GM19467 (cell line): Measurements from ENCODE around the gene ACR.
"Not testable (repeated sequence)": the region's sequence is repeated elsewhere in the genome, so short reads cannot be mapped to it uniquely, and the experiment has no call there.

Source experiments
- ATAC-seq: cut with Tn5 transposase; IDR thresholded peaks from one replicate; pipeline ENCODE4 v1.9.1; 2021; ENCODE audit warnings: mild to moderate bottlenecking, moderate library complexity; ENCODE audit not compliant: unreplicated experiment

Gene ACR

DNA sequence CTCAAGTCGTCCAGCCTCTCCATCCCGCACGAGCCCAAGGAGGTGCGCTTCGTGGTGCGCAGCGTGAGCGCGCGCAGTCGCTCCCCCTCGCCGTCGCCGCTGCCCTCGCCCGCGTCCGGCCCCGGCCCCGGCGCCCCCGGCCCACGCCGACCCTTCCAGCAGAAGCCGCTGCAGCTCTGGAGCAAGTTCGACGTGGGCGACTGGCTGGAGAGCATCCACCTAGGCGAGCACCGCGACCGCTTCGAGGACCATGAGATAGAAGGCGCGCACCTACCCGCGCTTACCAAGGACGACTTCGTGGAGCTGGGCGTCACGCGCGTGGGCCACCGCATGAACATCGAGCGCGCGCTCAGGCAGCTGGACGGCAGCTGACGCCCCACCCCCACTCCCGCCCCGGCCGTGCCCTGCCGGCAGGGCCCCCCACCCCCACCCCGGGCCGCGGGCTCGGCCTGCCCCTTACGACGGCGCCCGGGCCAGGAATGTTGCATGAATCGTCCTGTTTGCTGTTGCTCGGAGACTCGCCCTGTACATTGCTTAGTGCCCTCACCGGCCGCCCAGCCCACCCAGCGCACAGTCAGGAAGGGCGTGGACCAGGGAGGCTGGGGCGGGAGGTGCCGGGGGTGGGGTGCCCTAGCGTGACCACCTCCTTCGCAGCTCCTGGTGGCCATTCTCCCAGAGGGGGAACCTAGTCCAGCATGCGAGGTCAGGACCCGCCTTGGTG lies 6.9 kb upstream of the ACR start:
- no peak for ATAC-seq

DNA sequence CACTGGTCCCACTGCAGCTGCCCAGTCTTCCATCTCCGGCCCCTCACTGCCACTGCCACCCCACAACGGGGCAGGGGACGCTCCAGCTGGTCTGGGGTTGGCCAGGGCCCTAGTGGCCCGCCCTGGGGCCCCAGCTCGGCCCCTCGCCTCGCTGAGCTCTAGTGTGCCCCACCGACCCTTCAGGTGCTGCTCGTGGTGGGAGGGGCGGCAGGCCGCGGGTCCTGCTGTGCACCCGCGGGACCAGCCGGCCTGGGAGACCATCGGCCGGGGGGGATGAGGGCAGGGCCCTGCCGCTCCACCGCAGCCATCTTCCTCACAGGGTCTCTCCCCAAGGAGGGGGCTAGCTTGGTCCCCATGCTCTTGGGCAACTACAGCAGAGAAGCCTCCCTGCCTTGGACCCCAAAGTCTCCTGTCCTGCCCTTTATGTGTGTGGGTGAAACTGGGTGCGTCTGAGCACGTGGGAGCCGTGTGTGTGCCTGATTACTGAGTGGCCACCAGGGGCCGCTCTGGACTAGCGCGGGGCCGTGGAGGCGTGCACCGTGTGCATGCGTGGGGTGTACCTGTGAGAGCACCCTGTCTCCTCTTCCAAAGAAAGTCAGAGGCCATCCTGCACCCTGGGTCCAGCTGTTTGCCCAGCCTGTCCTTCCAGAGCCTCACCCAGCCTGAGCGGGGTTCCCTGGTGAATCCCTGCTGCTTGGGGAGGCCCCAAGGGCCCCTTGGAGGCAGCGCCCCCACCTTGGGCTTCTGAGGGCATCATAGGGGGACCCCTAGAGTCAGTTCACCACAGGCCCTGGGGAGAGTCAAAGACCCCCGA lies 6.0 kb upstream of the ACR start:
- no peak for ATAC-seq

DNA sequence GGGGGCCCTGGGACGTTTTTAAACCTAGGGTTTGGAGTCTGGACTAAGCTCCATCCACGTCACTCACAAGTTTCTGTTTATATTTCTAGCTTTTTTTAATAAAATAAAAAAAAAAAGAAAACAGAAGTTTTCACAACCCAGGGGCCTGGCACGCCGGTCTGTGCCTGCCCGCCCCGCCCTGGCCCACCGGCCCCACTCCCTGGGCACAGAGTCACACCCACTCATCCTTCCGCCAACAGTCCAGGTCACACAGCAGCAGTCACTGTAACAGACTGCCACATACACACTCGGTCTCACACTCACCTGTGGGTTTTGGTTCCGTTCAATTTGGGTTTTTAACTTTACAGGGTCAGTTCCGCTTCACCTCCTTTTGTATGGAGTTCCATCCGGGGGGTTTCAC lies 5.3 kb upstream of the ACR start:
- no peak for ATAC-seq

GRCh38 chr22:50733521-50734342 lies 4.3 kb upstream of the ACR start:
- ATAC-seq = no peak

DNA sequence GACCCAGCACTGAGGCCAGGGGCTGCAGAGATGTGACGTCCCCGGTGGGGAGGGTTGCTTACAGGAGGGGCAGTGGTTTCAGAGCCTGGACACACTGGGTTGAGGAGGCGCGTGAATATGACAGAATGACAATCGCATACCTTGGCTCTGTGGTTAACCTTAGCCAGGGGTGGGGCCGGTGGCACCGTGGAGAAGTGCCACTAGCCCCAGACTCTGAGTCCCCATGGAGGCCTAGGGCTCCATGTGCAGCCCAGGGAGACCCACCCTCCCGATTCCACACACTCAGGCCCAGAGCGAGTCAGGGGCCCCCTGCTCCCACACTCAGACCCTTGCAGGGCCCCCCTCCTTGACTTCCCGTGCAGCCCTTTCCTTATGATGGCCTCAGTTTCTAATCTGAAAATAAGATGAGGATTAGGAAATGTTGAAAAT lies 3.6 kb upstream of the ACR start:
- ATAC-seq = no peak

- ATAC-seq = no peak
These were observed 2.8 kb upstream of the ACR start for GRCh38 chr22:50734986-50735738.

DNA sequence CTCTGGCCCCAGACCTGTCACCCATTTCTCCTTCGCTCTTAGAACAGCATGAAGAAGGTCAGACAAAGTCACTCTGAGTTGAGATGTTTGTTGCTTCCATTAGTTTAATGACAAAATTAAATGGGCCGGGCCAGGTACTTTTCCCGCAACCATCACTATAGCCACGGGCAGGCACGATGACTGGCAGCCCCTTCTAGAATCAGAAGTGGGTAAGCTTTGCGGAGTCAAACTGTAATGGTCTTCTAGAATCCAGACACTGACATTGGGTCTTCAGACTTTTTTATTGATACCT lies 2.3 kb upstream of the ACR start:
- no peak for ATAC-seq

DNA sequence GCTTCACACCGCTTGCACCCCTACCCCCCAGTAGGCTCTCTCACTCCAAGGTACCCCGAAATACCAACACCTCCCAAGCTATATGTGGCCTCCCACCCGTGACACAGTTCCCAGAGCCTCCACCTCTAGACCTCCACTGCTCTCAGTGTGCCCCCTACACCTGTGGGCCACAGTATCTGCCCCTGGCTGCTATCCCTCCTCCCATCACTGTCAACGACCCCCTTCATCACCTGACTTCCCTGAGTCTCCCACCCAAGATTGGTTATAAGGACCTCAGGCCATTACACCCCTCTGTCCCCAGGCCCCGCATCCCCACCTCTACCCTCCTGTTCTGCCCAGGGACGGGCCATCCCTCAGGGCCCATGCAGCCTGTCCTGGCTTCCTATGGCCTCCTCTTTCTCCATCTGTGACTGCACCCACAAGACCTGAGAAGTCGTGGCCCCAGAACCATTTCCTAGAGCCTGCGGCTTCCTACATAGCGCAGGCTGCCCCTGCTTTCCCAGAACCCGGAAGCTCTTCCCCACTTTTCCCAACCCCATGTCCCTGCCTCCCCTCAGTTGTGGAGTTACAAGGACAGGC lies 734 bp downstream of the ACR start:
- no peak for ATAC-seq

- no peak for ATAC-seq
These were observed 1.3 kb downstream of the ACR start for GRCh38 chr22:50739279-50739691.

GRCh38 chr22:50739894-50740293 lies 1.9 kb downstream of the ACR start:
- no peak for ATAC-seq

- ATAC-seq = not testable (repeated sequence)
These were observed 2.7 kb downstream of the ACR start for GRCh38 chr22:50740714-50741113.

- not testable (repeated sequence) for ATAC-seq
These were observed 6.4 kb downstream of the ACR start for GRCh38 chr22:50744424-50744823.

DNA sequence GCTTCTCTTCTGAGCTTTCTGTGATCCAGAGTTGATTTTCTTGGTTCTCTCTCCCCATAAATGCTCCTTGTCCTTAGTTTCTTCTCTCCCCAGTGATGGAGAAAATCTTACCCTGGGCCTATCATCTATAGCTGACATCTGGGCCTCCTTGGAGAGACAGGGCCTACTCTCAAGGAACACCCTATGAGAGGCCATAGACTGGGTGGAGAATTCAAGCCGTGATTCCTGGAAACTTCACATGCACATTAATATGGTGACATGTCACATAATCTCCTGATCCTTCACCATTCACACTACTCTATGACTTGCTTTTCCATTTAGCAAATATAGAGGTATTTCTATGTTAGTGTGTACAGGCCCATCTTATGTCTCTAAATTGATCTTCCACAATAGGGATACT lies 9.5 kb downstream of the ACR start:
- ATAC-seq = not testable (repeated sequence)

DNA sequence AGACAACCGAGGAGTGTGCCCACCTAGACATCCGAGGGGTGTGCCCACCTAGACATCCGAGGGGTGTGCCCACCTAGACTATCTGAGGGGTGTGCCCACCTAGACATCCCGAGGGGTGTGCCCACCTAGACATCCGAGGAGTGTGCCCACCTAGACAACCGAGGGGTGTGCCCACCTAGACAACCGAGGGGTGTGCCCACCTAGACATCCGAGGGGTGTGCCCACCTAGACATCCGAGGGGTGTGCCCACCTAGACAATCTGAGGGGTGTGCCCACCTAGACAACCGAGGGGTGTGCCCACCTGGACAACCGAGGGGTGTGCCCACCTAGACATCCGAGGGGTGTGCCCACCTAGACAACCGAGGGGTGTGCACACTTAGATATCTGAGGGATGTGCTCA lies 10.6 kb downstream of the ACR start:
- ATAC-seq = not testable (repeated sequence)

DNA sequence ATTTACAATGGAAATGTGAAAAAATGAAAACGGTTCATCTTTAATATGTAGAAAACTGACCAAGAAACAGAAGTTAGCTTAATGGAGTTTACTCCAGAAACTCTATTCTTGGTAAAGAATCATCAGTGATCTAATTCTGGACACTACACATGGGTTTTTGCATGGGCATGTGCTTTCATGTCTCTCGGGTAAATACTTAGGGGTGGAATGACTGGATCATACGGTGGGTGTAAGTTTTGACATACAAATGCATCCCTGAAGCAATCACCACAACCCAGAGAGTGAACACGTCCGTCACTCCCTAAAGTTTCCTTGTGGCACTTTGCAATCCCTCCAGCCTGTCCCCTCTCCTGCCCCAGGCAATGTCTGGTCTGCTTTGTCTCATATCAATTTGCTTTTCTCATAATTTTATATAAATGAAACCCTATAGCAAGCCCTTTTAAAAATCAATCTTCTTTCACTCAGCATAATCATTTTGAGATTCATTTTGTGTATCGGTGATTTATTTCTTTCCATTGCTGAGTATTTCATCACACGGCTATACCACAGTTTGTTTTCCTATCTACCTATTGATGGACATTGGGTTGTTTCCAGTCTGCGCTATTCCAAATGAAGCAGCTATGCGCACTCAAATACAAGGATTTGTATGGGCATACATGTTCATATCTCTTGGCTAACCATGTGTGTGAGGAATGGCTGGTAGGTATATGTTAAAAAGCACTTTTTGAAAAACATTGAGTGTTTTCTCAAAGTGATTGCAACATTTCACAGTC lies 11.5 kb downstream of the ACR start:
- ATAC-seq = not testable (repeated sequence)

GRCh38 chr22:50755251-50755650 lies 17.2 kb downstream of the ACR start:
- not testable (repeated sequence) for ATAC-seq

- not testable (repeated sequence) for ATAC-seq
These were observed 18.4 kb downstream of the ACR start for GRCh38 chr22:50756406-50756805.

DNA sequence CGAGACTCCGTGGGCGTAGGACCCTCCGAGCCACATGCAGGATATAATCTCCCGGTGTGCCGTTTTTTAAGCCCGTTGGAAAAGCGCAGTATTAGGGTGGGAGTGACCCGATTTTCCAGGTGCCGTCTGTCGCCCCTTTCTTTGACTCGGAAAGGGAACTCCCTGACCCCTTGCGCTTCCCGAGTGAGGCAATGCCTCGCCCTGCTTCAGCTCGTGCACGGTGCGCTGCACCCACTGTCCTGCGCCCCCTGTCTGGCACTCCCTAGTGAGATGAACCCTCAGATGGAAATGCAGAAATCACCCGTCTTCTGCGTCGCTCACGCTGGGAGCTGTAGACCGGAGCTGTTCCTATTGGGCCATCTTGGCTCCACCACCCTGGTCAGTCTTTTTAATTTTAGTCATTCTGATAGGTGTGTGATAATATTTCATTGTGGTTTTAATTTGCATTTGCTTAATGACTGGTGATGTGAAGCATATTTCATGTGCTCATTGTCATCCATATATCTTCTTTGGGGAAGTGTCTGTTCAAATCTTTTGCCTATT lies 19.0 kb downstream of the ACR start:
- not testable (repeated sequence) for ATAC-seq

GRCh38 chr22:50759597-50760341 lies 21.8 kb downstream of the ACR start:
- not testable (repeated sequence) for ATAC-seq
